HG03280 (cell line): ENCODE measurements around the gene NFASC.

Source experiments
- ATAC-seq: cut with Tn5 transposase; IDR thresholded peaks from one replicate; pipeline ENCODE4 v1.9.1; 2021; ENCODE audit warnings: mild to moderate bottlenecking, moderate library complexity; ENCODE audit not compliant: unreplicated experiment

The NFASC gene

DNA sequence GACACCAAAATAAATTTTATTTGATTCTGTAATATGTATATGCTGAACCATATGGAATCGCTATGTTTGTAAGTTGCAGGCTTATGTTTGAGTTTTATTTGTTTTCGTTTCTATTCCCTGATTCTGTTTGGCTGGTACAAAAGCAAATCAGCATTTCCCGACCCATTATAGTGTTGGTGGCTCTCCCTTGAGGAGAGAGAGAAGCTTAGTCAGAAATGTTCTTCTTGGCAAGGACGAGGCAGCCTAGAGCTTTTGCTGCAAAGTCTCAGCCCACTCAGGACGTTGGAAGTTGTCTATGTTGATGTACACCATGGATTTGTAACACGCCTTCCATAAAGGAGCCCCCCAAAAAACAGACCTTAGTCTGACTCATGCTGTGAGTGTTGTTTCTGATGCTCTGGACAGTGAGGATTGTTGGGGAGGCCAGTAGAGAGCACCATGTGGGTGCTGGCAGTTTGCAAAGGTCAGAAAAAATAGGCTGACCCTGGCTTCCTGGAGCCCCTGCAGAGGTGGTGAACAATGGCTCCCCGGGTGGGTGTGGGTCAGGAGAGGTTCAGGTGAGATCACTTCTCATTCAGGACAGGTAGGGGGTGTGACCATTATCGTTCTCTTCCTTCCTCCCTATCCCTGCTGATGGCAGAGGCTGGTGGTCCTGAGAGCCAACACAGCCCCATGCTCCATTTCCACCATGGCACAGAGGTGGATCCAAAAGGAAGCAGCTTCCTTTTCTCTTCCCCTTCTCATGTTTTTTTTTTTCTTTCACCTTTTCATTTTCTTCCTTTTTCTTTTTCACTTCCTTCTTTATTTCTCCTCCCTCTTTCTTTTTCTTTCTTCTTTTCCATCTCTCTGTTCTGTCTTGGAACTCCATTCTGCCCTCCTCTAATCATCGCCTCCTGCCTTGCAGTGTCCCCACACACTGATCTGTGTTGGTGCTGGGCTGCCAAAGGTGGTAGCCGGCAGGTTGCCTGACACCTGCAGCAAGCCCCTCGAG, 88.0 kb downstream of the NFASC start:
- no peak for ATAC-seq

DNA sequence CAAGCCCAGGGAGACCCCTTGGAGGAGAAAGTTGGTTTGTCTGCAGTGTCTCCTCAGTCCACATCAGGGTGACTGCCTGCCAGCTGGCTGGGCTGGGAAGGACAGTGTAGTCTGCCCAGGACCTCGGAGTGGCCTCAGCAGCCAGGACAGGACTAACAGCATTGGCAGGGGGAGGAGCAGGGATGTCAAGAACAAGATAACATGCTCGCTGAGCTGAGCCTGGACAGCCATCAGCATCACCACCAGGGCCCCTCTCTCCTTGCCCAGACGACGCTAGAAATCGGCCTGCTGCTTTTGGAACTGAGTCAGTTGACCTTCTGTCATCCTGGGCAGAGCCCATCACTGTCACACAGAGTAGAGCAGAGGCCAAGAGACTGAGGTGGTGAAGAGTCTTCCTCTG, 88.7 kb downstream of the NFASC start:
- no peak for ATAC-seq

DNA sequence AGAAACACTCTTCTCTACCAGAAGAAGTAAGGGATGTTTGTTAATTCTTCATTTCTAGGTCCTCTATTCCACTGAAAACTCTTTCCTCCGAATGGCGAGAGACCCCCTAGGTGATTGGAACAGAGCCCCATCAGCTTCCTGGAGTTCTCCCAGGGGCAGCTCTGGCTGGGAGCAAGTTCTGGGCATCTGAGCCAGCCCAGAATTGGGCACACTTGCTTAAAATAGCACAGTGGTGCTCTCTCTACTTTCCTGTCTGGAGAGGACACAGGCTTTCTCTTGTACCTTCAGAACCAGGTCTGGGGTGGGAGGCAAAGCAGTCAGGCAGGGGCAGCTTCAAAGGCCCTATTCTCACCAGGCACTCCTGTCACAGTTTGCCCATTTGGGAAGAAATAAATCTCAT, 89.2 kb downstream of the NFASC start:
- no peak for ATAC-seq

DNA sequence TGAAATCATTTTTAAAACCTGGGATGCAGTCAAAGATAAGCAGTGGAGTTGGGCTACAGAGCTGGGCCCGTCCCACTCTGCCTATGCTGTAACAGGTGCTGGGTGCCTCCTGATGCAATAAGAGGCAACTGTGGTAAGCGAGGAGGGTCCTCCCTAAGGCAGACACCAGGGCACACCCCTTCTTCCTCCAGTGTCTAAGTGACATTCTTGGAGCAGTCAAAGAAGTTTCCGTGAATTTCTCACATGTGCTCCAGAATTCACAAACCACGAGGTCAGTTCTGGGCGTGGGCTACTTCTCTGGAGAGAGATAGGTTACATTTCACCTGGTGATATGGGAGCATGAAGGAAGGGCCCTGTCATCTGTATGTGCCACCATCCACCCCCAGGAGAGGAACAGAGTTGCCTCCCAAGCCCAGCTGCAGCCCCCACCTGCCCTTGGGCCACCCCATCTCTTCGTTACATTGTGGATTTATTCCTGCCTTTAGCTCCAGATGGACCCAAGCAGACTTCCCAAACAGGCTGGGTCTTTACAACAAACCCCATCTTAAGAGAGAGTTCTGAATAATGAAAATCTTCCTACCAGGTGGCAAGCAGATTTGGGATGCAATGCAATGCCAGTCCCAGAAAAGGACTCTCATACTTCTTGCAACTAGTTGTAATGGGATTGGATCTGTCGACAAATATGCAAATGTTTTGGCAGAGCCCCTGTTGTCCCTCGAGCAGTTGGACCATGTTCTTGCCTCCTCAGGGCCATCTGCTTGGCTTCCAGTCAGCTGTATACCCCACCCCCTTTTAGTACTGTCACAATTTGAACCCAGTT, 89.9 kb downstream of the NFASC start:
- no peak for ATAC-seq

DNA sequence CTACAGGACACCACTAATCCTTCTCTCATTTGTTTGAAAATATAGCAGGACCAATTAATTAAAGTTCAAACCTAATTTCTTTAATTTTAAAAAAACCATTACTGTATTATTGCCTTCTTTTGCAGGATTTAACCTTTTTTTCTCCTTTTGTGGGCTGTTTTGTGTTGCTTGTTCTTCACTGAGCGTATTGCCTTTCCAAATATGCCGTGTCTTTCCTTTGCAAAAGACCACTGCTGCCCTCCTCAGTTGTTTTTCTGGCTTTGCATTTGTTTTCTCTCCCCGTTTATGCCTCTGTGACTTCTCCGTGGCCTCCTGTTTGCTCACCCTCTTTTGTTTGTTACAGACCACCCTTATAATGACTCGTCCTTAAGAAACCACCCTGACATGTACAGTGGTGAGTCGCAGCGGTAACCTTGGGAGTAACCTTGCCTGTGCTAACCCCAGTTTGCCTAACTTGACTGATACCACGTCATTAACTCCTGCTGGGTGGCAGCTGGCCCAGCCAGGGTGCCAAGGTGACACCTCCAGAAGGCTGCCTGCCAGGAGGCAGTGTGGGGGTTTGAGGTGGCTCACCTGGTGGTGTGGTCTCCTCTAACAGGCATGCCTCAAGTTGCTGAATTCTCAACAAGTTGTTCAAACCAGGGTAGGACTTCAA, 91.2 kb downstream of the NFASC start:
- ATAC-seq, result no peak

DNA sequence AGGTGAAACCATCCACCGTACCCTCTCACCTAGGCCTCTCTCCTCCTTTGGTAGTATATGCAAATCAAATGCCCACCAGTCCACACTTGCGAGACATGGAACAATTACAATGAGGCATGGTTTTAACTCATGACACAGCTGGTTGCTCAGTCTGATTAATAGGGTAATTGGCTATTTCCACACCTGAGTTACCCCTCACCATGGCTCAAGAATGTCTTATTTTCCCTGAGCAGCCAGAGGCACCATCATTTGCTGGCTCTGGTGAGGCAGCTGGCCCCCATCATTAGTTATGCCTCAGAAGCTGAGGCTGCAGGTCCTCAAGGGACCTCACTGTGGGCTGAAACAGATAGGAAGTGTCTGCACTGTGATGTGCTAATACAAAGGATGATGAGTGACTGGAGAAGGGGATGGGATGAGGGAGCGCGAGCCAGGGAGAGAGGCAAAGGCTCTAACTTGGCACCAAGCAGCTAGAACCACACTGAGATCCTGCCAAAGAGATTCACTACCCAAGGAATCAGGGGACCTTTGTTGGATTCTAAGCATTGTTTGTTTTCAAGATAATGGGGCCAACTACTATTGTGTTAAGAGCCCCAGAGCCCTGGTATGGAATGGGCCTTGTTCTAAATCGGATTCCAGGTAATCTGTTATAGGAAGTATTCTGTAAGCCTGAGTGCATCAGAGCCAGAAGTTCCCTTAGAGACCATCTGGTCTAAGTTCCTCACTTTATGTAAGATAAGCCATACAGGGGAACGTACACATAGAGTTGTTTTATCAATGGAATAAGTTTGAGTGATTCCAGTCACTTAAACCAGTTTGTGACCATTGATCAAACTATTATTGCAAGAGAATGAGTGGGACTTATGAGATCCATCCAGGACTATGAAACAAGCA, 92.3 kb downstream of the NFASC start:
- no peak for ATAC-seq

DNA sequence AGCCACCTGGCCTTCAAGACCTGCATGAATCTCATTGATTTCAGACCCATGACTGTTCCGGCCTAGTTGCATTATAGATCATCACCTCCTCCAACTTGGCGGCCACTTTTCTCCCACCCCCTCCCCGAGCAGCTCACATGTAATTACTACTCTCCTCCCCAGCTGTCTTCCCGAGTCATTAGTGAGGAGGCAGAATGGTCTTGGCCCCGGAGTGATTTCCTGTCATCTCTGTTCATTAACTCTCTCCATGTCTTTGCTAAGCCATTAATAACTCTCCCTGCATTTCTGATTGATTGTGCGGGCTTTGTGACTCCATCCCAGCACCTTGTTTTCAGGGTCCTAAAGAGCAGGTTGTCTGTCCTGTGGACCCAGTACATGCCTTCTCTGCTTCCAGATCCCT, 96.8 kb downstream of the NFASC start:
- ATAC-seq, result no peak

DNA sequence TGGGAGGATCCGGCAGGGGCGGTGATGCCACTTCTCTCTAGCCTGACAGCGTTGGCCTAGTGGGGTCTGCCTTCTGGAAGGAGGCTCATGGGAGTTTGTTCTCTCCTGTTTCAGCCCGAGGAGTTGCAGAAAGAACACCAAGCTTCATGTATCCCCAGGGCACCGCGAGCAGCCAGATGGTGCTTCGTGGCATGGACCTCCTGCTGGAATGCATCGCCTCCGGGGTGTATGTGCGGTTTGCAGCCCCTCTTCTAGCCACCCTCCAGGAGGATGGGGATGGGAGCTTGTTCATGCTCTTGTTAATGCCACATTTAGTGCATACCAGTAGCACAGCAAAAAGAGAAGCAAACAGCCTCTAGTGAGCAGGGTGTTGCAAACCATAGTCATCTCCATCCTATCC, 97.5 kb downstream of the NFASC start:
- no peak for ATAC-seq

DNA sequence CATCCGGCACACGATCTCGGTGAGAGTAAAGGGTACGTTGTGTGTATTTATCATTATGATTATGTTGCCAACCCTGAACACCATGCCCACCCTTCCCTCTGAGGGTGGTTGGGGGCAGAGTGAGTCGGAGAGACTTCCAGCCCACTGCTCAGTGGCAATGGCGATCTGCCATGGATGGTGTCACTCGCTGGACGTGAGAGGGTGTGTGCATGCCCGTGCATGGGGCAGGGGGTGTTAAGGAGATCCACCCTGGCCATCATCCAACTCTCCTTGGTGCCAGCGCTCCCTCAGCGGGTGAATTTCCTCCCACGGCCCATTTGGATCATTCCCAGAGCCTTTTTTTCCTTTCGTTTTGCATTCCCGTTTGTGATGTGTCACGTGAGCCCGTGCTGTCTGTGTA, 98.3 kb downstream of the NFASC start:
- no peak for ATAC-seq

DNA sequence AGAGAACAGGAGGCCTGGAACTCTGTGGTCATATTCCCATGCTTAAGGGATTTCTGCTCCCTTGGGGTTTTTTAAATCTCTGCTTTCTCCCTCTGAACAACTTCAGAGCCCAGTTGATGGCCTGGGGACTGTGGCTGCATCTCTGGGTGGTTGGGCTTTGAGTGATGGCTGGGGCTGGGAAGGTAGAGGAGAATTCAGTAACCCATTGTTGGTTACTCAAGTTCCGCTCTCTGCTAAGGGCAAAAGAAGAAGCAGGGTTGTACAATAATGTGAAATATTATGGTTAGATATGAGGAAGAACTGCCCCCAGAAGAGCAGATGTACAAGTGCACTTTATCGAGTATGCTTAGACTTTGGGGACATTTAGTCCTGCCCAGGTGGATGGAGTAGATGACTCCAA, 100.3 kb downstream of the NFASC start:
- ATAC-seq, result no peak

DNA sequence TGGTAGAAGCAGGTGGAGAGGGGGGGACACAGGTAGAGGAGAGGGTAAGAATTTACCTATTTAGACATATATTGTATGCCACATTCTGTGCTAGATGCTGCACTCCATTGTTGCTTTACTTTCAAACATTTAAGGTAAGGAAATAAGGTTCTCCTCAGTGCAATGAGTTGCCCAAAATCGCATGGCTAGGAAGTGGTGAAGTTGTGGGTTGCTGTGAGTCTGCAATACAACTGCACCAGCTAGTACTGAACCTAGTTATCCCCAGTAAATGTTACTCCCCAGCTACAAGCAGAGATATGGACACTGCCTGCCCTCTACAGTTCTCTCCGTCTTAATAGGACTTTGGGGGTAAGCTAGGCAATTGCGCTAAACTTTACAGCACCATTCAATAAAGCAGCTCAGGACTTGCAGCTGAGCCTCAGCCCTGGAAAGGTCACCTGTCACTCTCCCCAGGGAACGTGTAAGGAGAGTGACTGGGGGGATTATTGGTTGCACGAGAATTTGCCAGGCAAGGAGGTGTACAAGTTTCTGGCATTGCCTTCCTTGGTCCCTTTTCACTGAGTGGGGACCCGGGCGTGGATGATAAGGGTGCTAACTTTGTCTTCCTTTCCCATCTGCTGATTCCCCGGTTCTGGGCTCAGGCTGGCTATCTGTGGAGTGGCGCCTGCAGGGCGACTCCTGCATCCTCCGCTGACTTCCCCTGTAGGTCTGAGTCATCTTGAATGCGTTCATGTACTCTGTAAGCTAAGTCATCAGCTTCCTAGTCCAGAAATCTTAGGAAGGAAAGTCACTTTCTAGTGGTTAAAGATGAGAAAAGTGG, 101.1 kb downstream of the NFASC start:
- ATAC-seq, result no peak

DNA sequence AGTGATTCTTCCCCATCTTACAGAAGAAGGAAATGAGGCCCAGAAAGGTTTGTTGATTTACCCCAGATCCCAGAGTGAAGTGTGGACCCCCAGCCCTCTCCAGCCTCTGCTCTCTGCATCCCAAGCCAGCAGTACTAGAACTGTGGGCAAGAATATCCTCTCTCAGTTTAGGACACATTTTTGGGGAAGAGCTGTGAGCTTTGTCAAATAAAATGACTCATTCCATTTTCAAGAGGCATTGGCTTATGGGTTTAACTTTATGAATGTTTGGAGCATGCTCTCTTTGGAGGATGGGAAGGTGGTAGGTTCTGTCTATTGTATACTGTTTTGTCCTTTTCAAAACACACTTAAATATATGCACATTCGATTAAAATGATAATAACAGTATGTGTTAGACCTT, 101.8 kb downstream of the NFASC start:
- ATAC-seq, result no peak

DNA sequence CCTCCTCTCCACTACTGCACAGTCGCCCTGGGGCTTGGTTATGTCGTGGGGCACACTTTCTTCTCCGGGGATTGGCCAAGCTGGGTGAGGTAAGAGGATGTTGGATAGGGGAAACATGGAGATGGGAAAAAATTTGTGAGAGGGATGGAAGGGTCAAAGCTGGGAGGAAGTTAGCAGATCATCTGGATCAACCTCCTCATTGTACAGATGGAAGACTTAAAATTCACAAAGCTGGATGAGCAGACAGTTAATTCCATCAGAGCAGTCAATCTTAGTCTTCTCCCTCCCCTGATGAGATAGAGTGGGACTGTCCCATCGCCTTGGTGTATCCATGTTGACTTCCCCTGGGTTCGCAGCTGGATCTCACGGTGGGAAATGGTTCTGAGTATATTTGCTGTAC, 102.8 kb downstream of the NFASC start:
- ATAC-seq, result no peak

DNA sequence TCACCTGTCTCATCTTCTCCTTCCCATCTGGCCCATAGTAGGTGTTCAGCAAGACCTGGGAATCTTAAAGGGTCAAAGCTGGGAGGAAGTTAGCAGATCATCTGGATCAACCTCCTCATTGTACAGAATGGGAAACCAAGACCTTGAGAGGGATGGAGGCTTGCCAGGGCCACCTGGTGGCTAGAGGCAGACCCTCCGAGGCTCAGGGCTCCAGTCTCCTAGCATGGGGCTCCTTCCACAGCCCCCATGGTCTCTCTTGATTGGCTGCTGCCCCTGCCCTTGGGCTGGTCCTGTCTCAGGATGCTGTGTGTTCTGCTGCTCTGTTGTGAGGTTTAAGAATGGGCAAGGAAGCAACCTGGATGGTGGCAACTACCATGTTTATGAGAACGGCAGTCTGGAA, 103.7 kb downstream of the NFASC start:
- no peak for ATAC-seq

DNA sequence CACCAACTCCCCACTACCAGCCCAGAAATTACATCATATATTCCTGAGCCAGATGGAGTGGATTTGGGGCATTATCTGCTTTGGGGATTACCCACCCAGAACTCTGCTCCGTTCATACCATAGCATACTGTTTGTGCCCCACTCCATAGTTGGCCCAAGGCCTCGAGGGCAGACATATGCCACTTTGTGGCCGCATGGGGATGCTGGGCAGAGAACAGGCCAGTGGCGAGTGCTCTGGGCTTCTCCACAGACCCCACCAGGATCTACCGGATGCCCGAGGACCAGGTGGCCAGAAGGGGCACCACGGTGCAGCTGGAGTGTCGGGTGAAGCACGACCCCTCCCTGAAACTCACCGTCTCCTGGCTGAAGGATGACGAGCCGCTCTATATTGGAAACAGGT, 104.4 kb downstream of the NFASC start:
- ATAC-seq, result no peak

DNA sequence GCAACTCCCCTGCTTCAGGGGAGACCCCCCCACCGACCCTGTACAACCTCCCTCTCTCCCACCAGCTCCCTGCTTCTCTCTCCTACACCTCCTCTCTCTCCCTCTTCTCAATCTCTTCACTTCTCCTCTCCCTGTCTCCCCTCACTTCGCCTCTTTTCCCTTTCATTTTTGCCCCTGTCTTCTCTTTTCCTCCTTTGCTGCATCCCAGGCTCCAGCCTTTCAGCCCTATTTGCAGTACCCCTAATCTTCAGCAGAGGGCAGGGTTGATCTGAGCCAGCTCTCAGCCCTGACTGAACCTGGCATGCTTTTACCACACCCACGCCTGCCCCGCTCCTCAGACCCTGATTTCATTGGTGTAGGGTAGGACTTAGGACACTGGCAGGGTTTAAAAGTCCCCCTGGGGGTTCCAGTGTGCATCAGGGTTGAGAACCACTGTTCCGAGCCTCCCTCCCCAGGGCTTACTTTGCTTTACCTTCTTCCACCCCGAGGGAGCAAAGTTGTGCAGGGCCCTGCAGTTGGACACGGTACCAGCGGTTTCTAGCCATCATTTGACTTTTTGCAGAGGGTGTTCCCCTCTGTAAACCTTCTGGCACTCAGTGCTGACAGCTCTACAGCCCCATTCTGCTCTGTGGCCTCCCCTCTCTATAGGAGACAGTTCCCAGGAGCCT, 105.0 kb downstream of the NFASC start:
- no peak for ATAC-seq

DNA sequence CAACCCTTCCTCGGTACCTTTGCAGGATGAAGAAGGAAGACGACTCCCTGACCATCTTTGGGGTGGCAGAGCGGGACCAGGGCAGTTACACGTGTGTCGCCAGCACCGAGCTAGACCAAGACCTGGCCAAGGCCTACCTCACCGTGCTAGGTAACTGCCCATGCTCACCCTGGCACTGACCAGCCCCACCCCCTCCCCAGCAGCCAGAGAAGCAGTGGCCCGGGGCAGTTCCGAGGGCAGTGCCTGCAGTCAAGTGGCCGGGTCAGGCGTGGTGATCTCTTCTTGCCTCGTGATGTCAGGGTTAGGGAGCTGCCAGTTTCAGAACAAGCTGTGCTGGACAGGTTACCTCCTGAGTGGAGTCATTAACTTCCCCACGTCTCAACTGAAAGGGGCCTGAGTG, 106.0 kb downstream of the NFASC start:
- ATAC-seq, result no peak

DNA sequence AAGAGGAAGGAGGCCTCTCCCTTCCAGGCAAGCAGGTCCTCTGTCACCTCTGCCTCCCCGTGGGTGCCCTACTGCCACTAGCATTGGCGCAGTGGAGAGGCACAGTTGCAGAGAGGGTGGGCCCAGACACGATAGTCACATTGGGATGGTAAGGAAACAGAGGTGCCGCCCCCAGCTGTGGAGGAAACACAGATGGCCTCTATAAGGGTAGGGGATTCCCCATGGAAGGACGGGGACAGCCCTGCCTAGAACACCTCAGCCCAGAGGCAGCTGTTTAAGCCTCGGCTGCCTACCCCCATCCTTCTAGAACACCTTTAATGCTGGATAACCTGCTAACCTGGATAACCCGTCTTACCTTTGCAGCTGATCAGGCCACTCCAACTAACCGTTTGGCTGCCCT, 106.7 kb downstream of the NFASC start:
- no peak for ATAC-seq

DNA sequence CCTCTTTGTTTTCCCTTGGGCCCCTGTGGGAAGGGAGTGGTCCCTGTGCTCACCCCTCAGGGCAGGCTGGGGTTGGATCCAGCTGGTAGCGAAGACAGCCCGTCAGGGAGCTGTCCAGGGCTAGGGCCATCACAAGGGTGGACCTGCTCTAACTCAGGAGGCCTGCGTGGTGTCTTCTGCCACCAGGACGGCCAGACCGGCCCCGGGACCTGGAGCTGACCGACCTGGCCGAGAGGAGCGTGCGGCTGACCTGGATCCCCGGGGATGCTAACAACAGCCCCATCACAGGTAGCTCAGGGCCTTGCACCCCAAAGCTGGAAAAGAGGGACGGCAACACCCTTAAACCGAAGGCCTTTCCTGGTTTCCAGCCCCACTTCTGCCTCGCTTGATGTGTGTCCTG, 108.1 kb downstream of the NFASC start:
- ATAC-seq, result no peak
